Neural crest cell (in vitro differentiated cells): ENCODE data around the gene PIK3CD. TPM values are rescaled to one million over a fixed set of nuclear protein-coding genes. Genes with fewer than 3 reads are reported as not detected.

Experiments
- DNase-seq: peaks from one replicate; pipeline ENCODE4 v3.0.0; 2021; ENCODE audit warnings: low read depth, mixed read lengths, low spot score
- H3K27ac Mint-ChIP-seq: one replicate; pipeline ENCODE4 v1.8.0; 2021; ENCODE audit warnings: mild to moderate bottlenecking, mixed read lengths; ENCODE audit not compliant: unreplicated experiment
- H3K27me3 Mint-ChIP-seq: 2 replicates; pipeline ENCODE4 v1.8.0; 2021; ENCODE audit warnings: low read depth, mild to moderate bottlenecking, mixed read lengths
- H3K36me3 Mint-ChIP-seq: 2 replicates; pipeline ENCODE4 v1.8.0; 2021; ENCODE audit warnings: low read depth, mild to moderate bottlenecking, mixed read lengths
- H3K4me1 Mint-ChIP-seq: 2 replicates; pipeline ENCODE4 v1.8.0; 2021; ENCODE audit warnings: mixed read lengths
- H3K4me3 Mint-ChIP-seq: one replicate; pipeline ENCODE4 v1.8.0; 2021; ENCODE audit warnings: mild to moderate bottlenecking, mixed read lengths
- H3K9me3 Mint-ChIP-seq: 2 replicates; pipeline ENCODE4 v1.8.0; 2021; ENCODE audit warnings: mixed read lengths
- CTCF ChIP-seq: fragments of 200-600 bp; sonication (generic); conservative IDR thresholded peaks from 2 replicates; pipeline ENCODE4 v1.5.0; 2021; ENCODE audit warnings: antibody characterized with exemption, mild to moderate bottlenecking
- total RNA-seq: library from RNA; stranded (reverse); gene quantifications from 2 replicates; pipeline ENCODE4 v1.2.1, GENCODE V29; 2021

The PIK3CD gene
- total RNA-seq, 1 donor from 2014 or later = 1.9 TPM

- H3K27me3 Mint-ChIP-seq = no peaks in the 10 kb centered on the region
- no peaks in the 10 kb centered on the region for H3K9me3 Mint-ChIP-seq
- no peak for TF ChIP-seq CTCF
- H3K4me1 Mint-ChIP-seq = no peaks in the 10 kb centered on the region
- no peak overlapping the region for H3K27ac Mint-ChIP-seq
- H3K36me3 Mint-ChIP-seq = no peaks in the 10 kb centered on the region
- no peak for DNase-seq
- no peak overlapping the region for H3K4me3 Mint-ChIP-seq
These were observed 46.7 kb upstream of the PIK3CD start for GRCh38 chr1:9604836-9605235.

- no peak for TF ChIP-seq CTCF
- no peaks in the 10 kb centered on the region for H3K36me3 Mint-ChIP-seq
- no peaks in the 10 kb centered on the region for H3K27me3 Mint-ChIP-seq
- H3K4me1 Mint-ChIP-seq = no peaks in the 10 kb centered on the region
- H3K4me3 Mint-ChIP-seq = no peak overlapping the region
- no peak overlapping the region for H3K27ac Mint-ChIP-seq
- DNase-seq = no peak
- no peaks in the 10 kb centered on the region for H3K9me3 Mint-ChIP-seq
These were observed 45.5 kb upstream of the PIK3CD start for GRCh38 chr1:9605946-9606455.

- no peak overlapping the region for H3K4me3 Mint-ChIP-seq
- TF ChIP-seq CTCF = no peak
- H3K27me3 Mint-ChIP-seq = no peaks in the 10 kb centered on the region
- no peaks in the 10 kb centered on the region for H3K9me3 Mint-ChIP-seq
- no peak for DNase-seq
- H3K36me3 Mint-ChIP-seq = no peaks in the 10 kb centered on the region
- no peaks in the 10 kb centered on the region for H3K4me1 Mint-ChIP-seq
- peak overlapping the region; percentile 17 for H3K27ac Mint-ChIP-seq
These were observed 45.1 kb upstream of the PIK3CD start for GRCh38 chr1:9606458-9606857.

- H3K36me3 Mint-ChIP-seq = no peaks in the 10 kb centered on the region
- peak overlapping the region; percentile 17 for H3K27ac Mint-ChIP-seq
- no peak for TF ChIP-seq CTCF
- no peak overlapping the region for H3K4me3 Mint-ChIP-seq
- no peaks in the 10 kb centered on the region for H3K9me3 Mint-ChIP-seq
- H3K27me3 Mint-ChIP-seq = no peaks in the 10 kb centered on the region
- DNase-seq = no peak
- H3K4me1 Mint-ChIP-seq = no peaks in the 10 kb centered on the region
These were observed 44.6 kb upstream of the PIK3CD start for GRCh38 chr1:9606948-9607347.

- Mint-ChIP-seq H3K36me3 (no peaks in the 10 kb centered on the region), H3K9me3 (no peaks in the 10 kb centered on the region), H3K27me3 (no peaks in the 10 kb centered on the region), H3K4me1 (no peaks in the 10 kb centered on the region), H3K27ac (no peak overlapping the region), H3K4me3 (no peak overlapping the region)
- no peak for DNase-seq
- no peak for TF ChIP-seq CTCF
These were observed 44.2 kb upstream of the PIK3CD start for GRCh38 chr1:9607352-9607751.

- H3K27me3 Mint-ChIP-seq = no peaks in the 10 kb centered on the region
These were observed 41.5 kb upstream of the PIK3CD start for GRCh38 chr1:9609998-9610397.

More at GRCh38 chr1:9609998-9610397, 41.5 kb upstream of the PIK3CD start:
- no peak overlapping the region for H3K4me3 Mint-ChIP-seq
- H3K36me3 Mint-ChIP-seq = no peaks in the 10 kb centered on the region
- no peak for TF ChIP-seq CTCF
- no peaks in the 10 kb centered on the region for H3K4me1 Mint-ChIP-seq
- H3K27ac Mint-ChIP-seq = peak overlapping the region; percentile 43
- no peaks in the 10 kb centered on the region for H3K9me3 Mint-ChIP-seq
- no peak for DNase-seq
